Fibroblast of skin of back (primary cell): Measurements from ENCODE around the gene FGF18. TPM values are rescaled to one million over a fixed set of nuclear protein-coding genes. Genes with fewer than 3 reads are reported as not detected.
"Not testable (repeated sequence)": the region's sequence is repeated elsewhere in the genome, so short reads cannot be mapped to it uniquely, and the experiment has no call there.

Experiments used
- DNase-seq: peaks from one replicate; pipeline ENCODE4 v3.0.0-alpha.2; 2013
- polyA plus RNA-seq, 2 experiments: library from polyadenylated mRNA; unstranded; fragments of 120-200 nt; gene quantifications; one replicate each; pipeline ENCODE4 v1.2.1, GENCODE V29; 2013; ENCODE audit not compliant: insufficient read length in 2 of 2

Gene FGF18, protein sequence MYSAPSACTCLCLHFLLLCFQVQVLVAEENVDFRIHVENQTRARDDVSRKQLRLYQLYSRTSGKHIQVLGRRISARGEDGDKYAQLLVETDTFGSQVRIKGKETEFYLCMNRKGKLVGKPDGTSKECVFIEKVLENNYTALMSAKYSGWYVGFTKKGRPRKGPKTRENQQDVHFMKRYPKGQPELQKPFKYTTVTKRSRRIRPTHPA
- 0.16 TPM for polyA plus RNA-seq (2013, experiment 1 of 2; ENCODE audit: insufficient read length)
- not detected for polyA plus RNA-seq (2013, experiment 2 of 2; ENCODE audit: insufficient read length)

DNA sequence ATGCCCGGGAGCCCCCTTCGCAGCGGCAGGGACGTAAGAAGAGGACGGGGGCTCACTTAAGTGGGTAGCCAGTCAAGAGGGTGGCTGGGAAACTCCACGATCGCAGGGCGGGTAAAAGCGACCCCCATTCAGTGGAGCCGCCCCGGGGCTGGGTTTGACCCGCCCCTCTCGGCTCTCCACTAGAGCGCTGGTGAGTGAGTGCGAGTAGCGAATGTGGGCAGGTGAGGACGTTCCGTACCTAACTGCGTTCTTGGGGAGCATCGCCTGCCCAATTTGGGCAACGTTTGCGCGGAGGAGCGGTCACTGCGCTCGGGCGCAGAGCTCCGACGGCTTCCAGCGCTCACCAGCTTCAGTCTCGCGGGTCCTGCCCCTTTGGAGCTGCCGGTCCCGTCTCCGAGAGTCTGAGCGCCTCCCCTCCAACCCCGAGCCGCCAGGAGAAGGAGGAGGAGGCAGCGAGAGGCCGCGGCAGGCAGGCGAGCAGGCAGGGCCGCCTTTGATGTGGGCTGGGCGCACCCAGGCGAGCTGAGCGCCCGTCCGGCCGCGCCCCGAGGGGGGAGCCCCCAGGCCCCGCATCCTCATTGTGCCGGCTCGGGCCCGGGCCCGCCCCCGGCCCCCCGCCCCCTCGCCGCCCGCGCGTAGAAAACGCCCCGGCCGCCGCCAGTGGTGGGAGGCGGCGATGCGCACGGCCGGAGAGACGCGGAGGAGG is at the start of gene FGF18:
Gene FGF18, plus strand, starts transcription at position 666 of the 706 bp plus-strand sequence. CDS start 553 bp downstream, outside the sequence.
- peak; percentile 59 for DNase-seq

DNA sequence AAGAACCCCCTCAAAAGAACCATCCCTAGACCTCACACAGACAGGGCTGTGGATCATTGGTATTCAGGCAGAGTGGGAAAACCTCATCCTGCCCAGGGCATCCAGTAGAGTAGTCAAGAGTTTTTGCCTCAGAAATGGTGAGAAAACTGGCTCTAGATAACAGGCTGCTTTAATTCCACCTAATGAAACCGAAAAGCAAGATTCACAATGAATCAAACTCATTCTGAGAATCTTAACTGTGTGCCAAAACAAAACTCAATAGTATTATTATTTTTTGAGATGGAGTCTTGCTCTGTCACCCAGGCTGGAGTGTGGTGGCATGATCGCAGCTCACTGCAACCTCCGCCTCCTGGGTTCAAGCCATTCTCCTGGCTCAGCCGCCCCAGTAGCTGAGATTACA is 49.5 kb upstream of the FGF18 start:
- no peak for DNase-seq

DNA sequence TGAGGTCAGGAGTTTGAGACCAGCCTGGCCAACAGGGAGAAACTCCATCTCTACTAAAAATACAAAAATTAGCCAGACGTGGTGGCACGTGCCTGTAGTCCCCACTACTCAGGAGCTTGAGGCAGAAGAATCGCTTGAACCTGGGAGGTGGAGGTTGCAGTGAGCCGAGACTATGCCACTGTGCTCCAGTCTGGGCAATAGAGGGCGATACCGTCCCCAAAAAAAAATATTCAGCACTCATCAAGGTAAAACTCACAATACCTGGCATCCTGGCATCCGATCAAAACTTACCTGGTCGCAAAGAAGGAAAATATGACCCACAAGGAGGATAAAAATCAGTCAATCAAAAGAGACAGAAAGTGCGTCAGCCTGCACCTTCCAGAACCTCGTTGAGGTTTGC is 48.6 kb upstream of the FGF18 start:
- not testable (repeated sequence) for DNase-seq

DNA sequence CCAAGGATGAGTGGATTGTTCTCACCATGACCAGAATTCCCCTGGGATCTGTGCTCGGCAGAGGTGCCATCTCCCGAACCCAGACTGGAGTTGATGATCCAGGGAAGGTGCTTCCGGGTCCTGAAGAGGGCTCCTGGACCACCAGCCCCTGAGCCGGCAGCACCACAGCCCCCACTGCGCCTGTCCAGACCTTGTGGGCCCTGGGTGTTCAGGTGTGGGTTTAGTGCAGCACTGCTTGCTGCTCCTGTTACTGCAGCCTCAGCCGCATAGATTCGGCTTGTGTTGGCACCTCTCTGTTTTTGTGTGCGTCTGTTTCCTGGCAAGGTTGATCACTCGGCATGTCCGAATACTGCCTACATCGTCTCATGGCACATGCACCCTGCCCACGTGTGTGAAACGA is 48.1 kb upstream of the FGF18 start:
- no peak for DNase-seq

DNA sequence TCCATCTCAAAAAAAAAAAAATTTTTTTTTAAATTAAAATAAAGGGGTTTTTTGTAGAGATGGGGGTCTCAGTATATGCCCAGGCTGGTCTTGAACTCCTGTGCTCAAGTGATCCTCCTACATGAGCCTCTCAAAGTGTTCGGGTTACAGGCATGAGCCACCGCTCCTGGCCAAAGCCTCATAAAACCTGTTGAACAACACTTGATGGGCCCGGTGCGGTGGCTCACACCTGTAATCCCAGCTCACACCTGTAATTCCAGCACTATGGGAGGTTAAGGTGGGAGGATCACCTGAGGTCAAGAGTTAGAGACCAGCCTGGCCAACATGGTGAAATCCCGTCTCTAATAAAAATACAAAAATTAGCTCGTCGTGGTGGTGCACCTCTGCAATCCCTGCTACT is 39.5 kb upstream of the FGF18 start:
- DNase-seq: no peak

DNA sequence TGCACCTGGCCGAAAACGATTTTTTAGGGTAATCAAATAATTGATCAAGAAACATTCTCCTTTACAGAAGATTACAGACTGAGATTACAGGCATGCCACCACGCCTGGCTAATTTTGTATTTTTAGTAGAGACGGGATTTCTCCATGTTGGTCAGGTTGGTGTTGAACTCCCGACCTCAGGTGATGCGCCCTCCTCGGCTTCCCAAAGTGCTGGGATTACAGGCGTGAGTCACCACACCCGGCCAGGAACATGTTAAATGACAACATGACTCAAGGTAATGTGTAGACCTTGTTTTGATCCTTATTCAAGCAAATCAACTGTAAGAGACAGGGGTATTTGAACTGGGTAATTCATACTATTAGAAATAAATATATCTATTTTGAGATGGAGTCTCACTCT is 35.0 kb upstream of the FGF18 start:
- not testable (repeated sequence) for DNase-seq

DNA sequence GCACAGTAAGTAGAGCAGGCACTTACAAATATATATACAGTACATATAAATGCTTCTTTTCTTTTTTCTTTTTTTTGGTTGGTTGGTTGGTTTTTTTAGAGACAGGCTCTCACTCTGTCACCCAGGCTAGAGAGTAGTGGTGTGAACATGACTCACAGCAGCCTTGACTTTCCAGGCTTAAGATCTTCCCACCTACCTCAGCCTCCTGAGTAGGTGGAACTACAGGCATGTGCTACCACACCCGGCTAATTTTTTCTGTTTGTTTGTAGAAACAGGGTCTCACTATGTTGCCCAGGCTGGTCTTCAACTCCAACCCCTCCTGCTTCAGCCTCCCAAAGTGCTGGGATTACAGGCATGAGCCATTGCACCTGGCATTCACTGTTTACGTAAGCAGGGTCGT is 34.4 kb upstream of the FGF18 start:
- DNase-seq: not testable (repeated sequence)

DNA sequence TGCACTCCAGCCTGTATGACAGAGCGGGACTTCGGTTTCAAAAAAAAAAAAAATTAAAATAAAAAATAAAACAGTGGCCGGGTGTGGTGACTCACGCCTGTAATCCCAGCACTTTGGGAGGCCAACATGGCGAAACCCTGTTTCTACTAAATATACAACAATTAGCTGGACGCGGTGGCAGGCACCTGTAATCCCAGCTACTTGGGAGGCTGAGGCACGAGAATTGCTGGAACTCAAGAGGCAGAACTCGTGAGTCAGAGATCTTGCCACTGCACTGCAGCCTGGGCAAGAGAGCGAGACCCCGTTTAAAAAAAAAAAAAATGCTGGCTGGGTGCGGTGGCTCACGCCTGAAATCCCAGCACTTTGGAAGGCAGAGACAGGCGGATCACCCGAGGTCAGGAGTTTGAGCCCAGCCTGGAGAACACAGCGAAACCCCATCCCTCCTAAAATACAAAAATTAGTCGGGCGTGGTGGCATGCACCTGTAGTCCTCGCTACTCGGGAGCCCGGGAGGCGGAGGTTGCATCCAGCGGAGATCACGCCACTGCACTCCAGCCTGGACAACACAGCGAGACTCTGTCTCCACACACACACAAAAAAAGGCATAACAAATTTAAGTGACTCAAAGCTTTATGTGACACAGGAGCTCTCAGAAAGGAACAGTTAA is 33.3 kb upstream of the FGF18 start:
- no peak for DNase-seq

DNA sequence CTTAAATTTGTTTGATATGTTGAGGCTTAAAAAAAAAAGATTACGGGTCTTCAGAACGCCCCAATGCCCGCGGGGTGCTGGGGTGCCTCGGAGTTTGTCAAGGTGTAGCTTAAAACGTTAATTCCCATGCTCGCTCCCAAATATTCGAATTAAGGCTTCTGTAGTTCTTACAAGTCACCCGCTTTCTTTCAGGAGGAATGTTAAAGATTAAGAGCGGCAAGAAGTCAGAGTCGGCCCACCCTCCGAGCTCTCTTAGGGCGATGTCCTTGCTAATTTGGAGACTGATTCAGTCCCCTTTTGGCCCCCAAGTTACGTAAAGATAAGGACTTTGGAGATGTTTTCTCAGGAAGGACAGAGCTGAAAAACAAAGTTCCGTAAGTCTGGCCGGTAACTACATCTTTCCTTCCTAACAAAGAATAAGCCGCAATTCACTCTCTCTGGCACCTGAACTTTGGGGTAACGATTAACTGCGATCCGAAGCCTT is 32.5 kb upstream of the FGF18 start:
- peak; percentile 22 for DNase-seq

DNA sequence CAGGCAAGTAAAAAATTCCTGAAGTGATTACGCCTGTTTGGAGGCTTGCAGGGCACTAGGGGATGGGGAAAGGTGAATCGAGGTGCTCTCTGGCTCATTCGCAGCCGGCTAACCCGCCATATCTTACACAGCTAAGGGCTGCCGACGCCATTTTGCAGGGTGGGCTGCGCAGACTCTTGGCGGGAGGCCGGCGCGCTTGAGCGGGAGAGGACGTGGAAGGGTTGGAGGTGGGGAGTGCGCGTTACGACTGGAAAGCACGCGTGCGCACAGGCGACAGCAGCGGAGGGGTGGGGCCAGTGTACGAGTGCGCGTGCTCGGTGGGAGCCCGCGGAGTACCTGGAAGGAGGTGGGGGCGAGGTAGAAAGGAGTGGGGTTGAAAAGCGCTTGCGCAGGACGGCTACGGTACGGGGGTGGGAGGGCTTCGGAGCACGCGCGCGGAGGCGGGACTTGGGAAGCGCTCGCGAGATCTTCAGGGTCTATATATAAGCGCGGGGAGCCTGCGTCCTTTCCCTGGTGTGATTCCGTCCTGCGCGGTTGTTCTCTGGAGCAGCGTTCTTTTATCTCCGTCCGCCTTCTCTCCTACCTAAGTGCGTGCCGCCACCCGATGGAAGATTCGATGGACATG is 32.0 kb upstream of the FGF18 start, which contains the start of gene NPM1:
Gene NPM1, plus strand, starts transcription at position 505 of the 625 bp plus-strand sequence. Its CDS starts 100 bp downstream, at position 605.
- DNase-seq: peak; percentile 97

DNA sequence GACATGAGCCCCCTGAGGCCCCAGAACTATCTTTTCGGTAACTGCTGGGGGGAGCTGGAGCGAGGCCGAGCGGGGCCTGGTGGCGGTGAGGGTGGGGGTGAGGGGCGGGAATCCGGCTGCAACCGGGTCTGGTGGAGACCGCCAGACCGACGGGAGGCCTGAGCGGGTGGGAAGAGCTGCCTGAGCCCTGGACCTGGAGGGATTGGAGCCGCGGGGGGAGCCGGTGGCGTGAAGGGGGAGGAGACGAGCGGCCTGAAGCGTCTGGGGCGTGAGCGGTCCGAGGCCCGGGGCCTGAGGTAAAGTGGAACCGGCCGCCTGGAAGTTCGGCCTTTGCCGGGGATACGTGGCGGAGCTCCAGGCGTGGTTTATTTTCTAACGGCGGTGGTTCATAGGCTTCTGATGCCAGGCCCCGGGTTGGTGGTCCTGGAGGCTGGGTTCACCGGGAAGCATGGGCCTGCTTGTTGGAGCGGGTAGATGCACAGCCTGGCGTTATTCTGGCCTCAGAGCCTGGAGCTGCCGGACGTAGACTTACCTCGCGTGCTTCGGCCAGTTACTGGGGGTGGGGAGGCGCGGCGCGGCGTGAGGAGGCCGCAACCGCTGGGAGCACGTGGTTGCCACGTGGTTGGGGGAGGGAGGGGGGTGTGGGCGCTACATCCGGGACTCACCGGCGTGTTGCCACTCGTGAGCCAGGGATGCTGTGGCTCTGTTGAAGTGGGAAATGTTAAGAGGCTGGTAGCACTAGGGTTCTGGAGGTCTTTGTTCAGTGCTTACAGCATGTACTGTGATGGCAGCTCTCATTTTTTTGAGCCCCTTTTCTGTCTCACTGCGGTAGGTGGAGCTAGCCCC is 31.3 kb upstream of the FGF18 start:
- DNase-seq: peak; percentile 79

DNA sequence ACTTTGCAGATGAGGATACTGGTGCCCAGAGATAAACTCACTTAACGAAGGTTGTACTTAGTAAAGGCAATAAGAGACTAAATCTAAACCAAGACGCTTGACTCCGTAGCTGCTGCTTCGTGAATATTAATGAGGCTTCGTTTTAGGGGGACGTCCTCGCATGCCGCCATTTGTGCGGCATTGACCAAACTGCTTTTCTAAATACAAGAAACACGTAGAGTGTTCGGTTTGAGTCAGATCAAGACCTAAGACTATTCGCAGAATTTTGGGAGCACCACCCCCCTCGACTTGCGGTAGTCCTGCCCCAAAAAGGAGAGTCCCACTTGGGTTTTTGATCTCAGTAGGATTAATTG is 30.7 kb upstream of the FGF18 start:
- peak; percentile 9 for DNase-seq

DNA sequence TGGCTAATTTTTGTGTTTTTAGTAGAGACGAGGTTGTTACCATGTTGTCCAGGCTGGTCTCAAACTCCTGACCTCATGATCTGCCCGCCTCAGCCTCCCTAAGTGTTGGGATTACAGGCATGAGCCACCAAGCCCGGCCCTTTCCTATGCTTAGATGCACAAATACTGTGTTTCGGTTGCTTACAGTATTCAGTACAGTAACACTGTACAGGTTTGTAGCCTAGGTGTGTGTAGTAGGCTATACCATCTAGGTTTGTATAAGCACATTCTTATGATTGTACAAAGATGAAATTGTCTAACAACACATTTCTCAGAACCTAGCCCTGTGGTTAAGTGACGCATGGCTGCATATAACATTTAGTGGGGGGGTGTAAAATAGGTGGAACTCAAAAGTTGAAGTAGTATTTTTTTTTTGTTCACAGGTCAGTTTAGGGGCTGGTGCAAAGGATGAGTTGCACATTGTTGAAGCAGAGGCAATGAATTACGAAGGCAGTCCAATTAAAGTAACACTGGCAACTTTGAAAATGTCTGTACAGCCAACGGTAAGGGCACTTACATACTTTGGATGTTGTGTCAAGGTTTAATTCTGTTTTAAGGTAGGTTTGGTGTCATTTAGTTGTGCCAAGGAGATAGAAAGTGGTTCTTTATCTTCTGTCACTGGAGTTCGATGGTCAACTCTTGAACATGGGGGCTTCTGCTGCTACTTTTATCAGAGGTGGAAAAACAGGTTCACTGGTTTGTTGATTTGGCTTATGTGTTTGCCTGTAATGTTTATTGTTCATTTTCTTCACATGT is 28.4 kb upstream of the FGF18 start:
- DNase-seq: no peak

DNA sequence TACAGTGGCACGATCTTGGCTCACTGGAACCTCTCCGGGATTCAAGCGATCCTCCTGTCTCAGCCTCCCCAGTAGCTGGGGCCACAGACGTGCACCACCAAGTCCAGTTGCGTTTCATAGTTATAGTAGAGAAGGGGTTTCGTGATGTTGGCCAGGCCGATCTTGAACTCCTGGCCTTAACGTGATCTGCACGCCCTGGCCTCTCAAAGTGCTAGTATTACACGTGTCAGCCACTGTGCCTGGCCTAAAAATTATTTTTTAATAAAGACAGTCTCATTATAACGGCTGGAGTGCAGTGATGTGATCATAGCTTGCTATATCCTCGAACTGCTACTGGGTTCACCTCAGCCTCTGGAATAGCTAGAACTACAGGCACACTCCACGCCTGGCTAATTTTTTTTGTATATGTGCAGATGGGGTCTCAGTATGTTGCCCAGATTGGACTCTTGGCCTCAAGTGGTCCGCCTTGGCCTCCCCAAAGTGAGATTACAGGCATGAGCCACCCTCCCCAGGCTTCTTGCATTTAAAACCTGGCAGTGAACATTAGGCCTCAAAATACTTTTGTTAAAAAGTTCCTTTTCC is 27.4 kb upstream of the FGF18 start:
- DNase-seq: no peak

DNA sequence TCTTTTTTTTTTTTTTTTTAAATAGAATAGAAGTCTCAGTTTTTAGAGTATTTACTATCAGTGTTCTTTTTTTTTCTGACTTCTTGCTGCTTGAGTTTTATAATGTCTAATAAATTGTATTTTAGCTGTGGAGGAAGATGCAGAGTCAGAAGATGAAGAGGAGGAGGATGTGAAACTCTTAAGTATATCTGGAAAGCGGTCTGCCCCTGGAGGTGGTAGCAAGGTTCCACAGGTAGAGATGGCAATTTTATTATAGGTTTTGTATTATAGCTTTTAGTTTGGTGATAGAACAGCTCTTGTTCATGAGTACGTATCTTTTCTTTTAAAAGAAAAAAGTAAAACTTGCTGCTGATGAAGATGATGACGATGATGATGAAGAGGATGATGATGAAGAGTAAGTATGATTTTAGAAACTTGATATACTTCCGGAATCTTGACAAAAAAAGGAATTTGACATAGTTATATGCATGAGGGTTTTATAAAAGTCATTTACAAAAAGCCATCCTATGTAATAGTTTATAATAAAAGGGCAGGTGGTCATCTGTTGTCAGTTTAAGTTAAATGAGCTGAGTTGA is 26.8 kb upstream of the FGF18 start:
- DNase-seq: no peak

DNA sequence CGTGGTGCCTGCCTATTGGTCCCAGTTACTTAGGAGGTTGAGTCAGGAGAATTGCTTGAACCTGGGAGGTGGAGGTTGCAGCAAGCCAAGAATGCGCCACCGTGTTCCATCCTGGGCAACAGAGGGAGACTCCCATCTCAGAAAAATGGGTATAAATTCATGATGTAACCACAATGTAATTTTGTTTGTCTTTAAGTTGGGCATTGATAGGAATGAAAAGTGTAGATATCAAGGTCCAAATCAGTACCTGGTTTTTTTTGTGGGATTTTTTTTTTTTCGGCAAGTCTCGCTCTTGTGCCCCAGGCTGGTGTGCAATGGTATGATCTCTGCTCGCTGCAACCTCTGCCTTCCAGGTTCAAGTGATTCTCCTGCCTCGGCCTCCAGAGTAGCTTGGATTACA is 24.4 kb upstream of the FGF18 start:
- DNase-seq: no peak

DNA sequence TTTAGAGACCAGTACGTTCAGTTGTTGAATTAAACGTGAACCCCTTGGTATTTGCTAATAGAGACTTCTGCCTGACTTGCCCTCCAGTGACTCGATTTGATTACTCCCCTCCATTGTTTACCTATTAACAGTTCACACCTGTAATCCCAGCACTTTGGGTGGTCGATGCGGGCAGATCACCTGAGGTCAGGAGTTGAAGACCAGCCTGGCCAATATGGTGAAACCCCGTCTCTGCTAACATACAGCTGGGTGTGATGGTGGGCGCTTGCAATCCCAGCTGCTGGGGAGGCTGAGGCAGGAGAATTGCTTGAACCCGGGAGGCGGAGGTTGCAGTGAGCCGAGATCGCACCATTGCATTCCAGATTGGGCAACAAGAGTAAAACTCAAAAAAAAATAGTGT is 22.9 kb upstream of the FGF18 start:
- DNase-seq: not testable (repeated sequence)

DNA sequence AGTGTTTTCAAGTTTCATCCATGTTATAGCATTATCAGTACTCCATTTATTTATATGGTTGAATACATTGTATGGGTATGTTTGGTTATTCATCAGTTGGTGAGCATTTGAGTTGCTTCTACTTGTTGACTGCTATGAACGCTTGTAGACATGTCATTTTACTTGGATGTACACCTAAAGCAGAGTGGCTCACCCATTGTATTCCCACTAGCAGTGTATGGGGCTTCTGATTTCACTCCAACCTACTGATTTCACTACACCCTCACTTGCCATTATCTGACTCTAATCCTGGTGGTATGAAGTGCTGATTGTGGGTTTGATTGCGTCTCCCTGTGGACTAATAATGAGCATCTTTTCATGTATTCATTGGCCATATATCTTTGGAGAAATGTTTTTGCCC is 22.3 kb upstream of the FGF18 start:
- DNase-seq: no peak

DNA sequence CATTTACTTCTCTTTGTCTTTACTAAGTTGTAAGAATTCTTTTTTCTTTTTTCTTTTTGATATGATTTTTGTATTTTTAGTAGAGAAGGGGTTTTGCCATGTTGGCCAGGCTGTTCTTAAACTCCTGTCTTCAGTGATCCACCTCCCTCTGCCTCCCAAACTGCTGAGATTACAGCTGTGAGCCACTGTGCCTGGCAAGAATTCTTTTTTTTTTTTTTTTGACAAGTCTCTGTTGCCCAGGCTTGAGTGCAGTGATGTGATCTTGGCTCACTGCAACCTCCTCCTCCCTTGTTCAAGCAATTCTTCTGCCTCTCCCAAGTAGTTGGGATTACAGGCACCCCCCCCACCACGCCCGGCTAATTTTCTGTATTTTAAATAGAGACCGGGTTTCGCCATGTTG is 21.8 kb upstream of the FGF18 start:
- no peak for DNase-seq

DNA sequence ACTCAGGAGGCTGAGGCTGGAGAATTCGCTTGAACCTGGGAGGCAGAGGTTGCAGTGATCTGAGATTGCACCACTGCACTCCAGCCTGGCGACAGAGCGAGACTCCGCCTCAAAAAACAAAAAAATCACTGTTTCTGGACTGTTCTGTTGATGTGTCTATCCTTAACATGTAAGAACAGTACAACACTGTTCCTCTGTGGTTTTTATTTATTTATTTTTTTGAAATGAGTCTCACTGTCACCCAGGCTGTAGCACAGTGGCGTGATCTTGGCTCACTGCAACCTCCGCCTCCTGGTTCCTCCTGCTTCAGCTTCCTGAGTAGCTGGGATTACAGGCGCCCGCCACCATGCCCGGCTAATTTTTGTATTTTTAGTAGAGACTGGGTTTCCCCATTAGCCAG is 20.8 kb upstream of the FGF18 start:
- DNase-seq: not testable (repeated sequence)
